Duodenal mucosa (tissue), 2 donors: Measurements from ENCODE around the gene SEMA4A.
"Not testable (repeated sequence)": the region's sequence is repeated elsewhere in the genome, so short reads cannot be mapped to it uniquely, and the experiment has no call there.

Source experiments
- H3K27ac ChIP-seq: one replicate; pipeline ENCODE4 v1.7.0; 2013; ENCODE audit warnings: low read depth, low read length
- H3K27me3 ChIP-seq, 2 donors: one replicate each; pipeline ENCODE4 v1.7.0; 2013; ENCODE audit warnings: low read length in 2 of 2, control low read depth in 1 of 2; ENCODE audit not compliant: insufficient read depth in 2 of 2, control insufficient read depth in 1 of 2
- H3K36me3 ChIP-seq, 2 donors: one replicate each; pipeline ENCODE4 v1.7.0; 2013; ENCODE audit warnings: low read length in 2 of 2, control low read depth in 1 of 2; ENCODE audit not compliant: insufficient read depth in 2 of 2, control insufficient read depth in 1 of 2
- H3K4me1 ChIP-seq, 2 donors: one replicate each; pipeline ENCODE4 v1.7.0; 2013; ENCODE audit warnings: low read length in 2 of 2, control low read depth in 1 of 2; ENCODE audit not compliant: insufficient read depth in 2 of 2, control insufficient read depth in 1 of 2
- H3K4me3 ChIP-seq, 2 donors: one replicate each; pipeline ENCODE4 v1.7.0; 2013; ENCODE audit warnings: low read length in 2 of 2, low read depth in 1 of 2
- H3K9ac ChIP-seq, 2 donors: one replicate each; pipeline ENCODE4 v1.7.0; 2013; ENCODE audit warnings: low read length in 2 of 2, low read depth in 1 of 2
- H3K9me3 ChIP-seq, 2 donors: one replicate each; pipeline ENCODE4 v1.7.0; 2013; ENCODE audit warnings: low read length in 2 of 2, control low read depth in 1 of 2; ENCODE audit not compliant: control insufficient read depth in 1 of 2

Gene SEMA4A

GRCh38 chr1:156214024-156214748, 60.8 kb downstream of the SEMA4A start:
- Histone ChIP-seq H3K9me3 (no peaks in the 10 kb centered on the region), H3K4me1 (peaks cover 13% of the 10 kb centered on the region in 2 donors), H3K27me3 (no peaks in the 10 kb centered on the region), H3K4me3 (peak overlapping the region in 1 of 2 donors; percentile 66), H3K36me3 (peaks cover 9 to 22% of the 10 kb centered on the region in 2 donors), H3K9ac (no peak overlapping the region), H3K27ac (no peak overlapping the region)

DNA sequence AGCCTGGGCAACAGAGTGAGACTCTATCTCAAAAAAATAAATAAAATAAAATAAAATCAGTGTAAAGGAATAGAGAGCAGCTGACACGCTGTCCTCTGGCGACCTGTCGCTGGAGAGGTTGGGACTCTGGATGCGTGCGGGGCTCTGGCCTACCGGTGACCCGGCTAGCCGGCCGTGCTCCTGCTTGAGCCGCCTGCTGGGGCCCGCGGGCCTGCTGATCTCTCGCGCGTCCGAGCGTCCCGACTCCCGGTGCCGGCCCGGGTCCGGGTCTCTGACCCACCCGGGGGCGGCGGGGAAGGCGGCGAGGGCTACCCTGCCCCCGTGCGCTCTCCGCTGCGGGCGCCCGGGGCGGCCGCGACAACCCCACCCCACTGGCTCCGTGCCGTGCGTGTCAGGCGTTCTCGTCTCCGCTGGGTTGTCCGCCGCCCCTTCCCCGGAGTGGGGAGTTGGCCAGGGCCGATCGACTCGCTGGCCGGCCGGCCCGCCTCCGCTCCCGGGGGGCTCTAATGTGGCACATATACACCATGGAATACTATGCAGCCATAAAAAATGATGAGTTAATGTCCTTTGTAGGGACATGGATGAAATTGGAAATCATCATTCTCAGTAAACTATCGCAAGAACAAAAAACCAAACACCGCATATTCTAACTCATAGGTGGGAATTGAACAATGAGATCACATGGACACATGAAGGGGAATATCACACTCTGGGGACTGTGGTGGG, 63.1 kb downstream of the SEMA4A start:
- H3K4me1 ChIP-seq: peaks cover 13% of the 10 kb centered on the region in 2 donors
- not testable (repeated sequence) for H3K9ac ChIP-seq

GRCh38 chr1:156217871-156218270, 64.5 kb downstream of the SEMA4A start:
- peaks cover 7 to 13% of the 10 kb centered on the region in 2 donors for H3K4me1 ChIP-seq
- no peaks in the 10 kb centered on the region for H3K9me3 ChIP-seq
- H3K27me3 ChIP-seq: no peaks in the 10 kb centered on the region
- H3K4me3 ChIP-seq: no peak overlapping the region
- H3K36me3 ChIP-seq: peaks cover 9 to 26% of the 10 kb centered on the region in 2 donors
- no peak overlapping the region for H3K27ac ChIP-seq
- no peak overlapping the region for H3K9ac ChIP-seq

More for the DNA sequence above, 63.1 kb downstream of the SEMA4A start:
- H3K36me3 ChIP-seq: peaks cover under 1 to 17% of the 10 kb centered on the region in 2 donors
- H3K4me3 ChIP-seq, H3K27me3 ChIP-seq, H3K27ac ChIP-seq, H3K9me3 ChIP-seq: not testable (repeated sequence)

DNA sequence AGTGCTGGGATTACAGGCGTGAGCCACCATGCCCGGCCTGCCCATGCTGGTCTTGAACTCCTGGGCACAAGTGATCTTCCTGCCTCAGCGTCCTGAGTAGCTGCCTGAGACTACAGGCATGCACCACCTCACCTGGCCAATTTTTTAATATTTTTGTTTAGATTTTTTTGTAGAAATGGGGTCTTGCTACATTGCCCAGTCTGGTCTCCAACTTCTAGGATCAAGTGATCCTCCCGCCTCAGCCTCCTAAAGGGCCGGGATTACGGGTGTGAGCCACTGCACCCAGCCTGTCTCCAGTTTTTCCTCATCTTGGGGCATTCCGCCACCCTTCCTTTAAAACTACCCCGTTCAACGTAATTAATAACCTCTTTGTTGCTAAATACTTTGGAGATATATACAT, 66.8 kb downstream of the SEMA4A start:
- no peaks in the 10 kb centered on the region for H3K27me3 ChIP-seq
- no peaks in the 10 kb centered on the region for H3K9me3 ChIP-seq
- no peak overlapping the region for H3K27ac ChIP-seq
- H3K36me3 ChIP-seq: peaks cover 19 to 36% of the 10 kb centered on the region in 2 donors
- H3K4me3 ChIP-seq: no peak overlapping the region
- H3K4me1 ChIP-seq: peaks cover 0 to 7% of the 10 kb centered on the region in 2 donors
- H3K9ac ChIP-seq: no peak overlapping the region

- H3K9me3 ChIP-seq: no peaks in the 10 kb centered on the region
- H3K27me3 ChIP-seq: no peaks in the 10 kb centered on the region
- no peak overlapping the region for H3K9ac ChIP-seq
- H3K27ac ChIP-seq: no peak overlapping the region
- peaks cover 19 to 45% of the 10 kb centered on the region in 2 donors for H3K36me3 ChIP-seq
- H3K4me1 ChIP-seq: peaks cover 0 to 7% of the 10 kb centered on the region in 2 donors
- H3K4me3 ChIP-seq: no peak overlapping the region
Observed at GRCh38 chr1:156221986-156222692, 68.8 kb downstream of the SEMA4A start.

DNA sequence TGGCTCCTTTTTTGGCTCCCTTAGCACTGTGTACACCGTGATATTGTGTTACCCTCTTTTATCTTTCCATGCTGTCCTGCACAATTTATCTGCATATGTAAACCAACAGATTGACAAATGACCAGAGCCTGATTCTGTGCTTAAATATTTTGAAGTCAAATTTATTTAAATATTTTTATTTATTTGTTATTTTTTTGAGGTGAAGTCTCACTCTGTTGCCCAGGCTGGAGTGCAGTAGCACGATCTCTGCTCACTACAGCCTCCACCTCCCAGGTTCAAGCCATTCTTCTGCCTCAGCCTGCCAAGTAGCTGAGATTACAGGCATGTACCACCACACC, 72.3 kb downstream of the SEMA4A start:
- Histone ChIP-seq H3K9me3 (no peaks in the 10 kb centered on the region), H3K4me3 (no peak overlapping the region), H3K27me3 (no peaks in the 10 kb centered on the region), H3K36me3 (peaks cover 19 to 54% of the 10 kb centered on the region in 2 donors), H3K9ac (no peak overlapping the region), H3K27ac (no peak overlapping the region), H3K4me1 (no peaks in the 10 kb centered on the region)

- peaks cover 19 to 50% of the 10 kb centered on the region in 2 donors for H3K36me3 ChIP-seq
- H3K27ac ChIP-seq: no peak overlapping the region
- H3K9me3 ChIP-seq: no peaks in the 10 kb centered on the region
- no peak overlapping the region for H3K4me3 ChIP-seq
- no peak overlapping the region for H3K9ac ChIP-seq
- H3K27me3 ChIP-seq: no peaks in the 10 kb centered on the region
- no peaks in the 10 kb centered on the region for H3K4me1 ChIP-seq
Observed at GRCh38 chr1:156226116-156226538, 72.7 kb downstream of the SEMA4A start.

- H3K27ac ChIP-seq: no peak overlapping the region
- no peak overlapping the region for H3K9ac ChIP-seq
- H3K36me3 ChIP-seq: peaks cover 16 to 43% of the 10 kb centered on the region in 2 donors
- H3K9me3 ChIP-seq: no peaks in the 10 kb centered on the region
- no peaks in the 10 kb centered on the region for H3K4me1 ChIP-seq
- H3K4me3 ChIP-seq: no peak overlapping the region
- H3K27me3 ChIP-seq: no peaks in the 10 kb centered on the region
Observed at GRCh38 chr1:156226782-156227181, 73.4 kb downstream of the SEMA4A start.
